GM20431 (cell line): ENCODE measurements around the gene AP1M2.
"Not testable (repeated sequence)": the region's sequence is repeated elsewhere in the genome, so short reads cannot be mapped to it uniquely, and the experiment has no call there.

ENCODE experiments used
- in situ Hi-C: fragments of 300-500 bp; cut with MseI, MboI; formaldehyde crosslinking; loops from one replicate; pipeline ENCODE4 v1.15.0; 2020; ENCODE audit warnings: low sequenced_read_pairs; ENCODE audit not compliant: unreplicated experiment

AP1M2 gene

DNA sequence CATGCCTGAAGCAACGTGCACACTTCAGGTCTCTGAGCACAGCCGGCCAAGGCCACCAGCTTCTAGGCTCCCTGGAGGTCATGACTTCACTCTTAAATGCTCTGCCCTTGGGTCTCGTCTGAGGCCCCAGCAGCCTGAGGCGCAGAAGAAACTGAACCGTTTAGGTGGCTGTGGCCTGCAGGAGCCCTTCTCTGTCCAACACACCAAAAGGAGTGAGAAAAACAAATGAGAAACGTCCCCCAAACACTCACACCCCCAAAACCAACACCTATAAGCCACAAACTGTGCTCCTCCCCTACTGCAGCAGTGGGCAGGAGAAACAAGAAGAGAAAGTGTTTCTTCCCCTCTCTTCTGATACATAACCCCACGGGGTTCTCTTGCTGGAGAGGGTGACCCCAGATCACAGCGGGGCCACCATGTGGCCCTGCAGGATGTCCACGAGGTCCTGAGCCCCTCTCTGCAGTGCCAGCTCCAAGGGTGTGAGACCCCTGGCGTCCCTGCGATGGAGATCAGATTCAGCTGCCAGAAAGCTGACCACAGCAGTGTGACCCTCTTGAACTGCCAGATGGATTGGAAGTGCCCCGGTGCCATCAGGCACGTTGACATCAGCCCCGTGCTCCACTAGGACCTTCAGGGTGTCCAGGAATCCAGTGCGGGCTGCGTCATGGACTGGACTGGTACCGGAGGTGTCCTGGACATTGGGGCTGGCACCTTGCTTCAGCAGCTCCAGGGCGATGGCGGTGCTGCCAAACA lies 20.3 kb downstream of the AP1M2 start:
- in situ Hi-C loops: no loop called here

DNA sequence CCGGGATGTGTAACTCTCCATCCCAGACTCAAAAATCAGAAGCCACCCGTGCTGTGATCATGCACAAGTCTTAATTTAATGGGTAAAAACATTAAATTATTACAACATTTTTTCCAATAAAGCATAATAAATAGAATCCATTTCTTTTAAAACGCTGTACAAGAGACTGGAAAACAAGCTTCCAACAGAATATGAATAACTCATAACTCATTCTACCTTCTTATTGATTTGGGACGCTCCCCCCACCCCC lies 20.8 kb downstream of the AP1M2 start:
- in situ Hi-C loops: no loop called here

DNA sequence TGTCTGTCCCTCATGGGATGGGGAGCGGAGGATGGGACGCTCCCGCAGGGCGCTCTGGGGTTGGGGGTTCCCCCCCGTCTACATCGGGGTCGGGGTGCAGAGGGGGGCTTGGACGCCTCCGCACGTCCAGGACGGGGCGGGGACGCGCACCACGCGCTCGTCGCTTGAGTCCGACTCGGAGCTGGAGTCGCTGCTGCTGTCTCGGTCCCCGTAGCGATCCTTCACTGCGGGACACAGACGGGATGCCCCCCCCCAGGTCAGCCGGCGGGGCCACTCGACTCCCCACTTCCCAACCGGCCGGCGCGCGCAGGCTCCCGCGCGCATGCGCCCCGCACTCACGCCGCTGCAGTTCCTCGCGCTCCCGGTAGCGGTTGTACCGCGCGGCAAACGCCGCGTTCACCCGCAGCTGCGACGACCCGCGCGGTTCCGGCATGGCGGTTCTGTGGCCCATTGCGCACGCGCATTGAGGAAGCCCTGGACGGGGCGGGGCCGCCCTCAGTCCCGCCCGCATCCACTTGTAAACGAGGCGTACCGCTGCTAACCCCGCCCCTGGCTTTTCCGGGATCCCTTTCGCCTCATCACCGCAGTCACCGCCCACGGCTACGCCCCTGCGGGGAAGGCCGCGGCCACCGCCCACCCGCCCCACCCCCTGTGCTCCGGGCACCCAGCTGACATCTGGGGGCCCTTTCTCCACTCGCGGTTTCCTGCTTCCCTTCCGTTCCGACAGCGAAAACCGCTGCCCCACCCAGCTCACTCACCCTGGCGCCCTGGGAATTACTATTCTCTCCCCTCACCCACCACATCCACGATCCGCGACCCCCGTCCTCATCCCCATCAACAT lies 21.3 kb downstream of the AP1M2 start, which contains the start of gene KRI1:
KRI1 (minus strand) TSS at position 444 of the 841 bp plus-strand sequence; CDS start at position 433, 11 bp downstream.
- in situ Hi-C loops: no loop called here

DNA sequence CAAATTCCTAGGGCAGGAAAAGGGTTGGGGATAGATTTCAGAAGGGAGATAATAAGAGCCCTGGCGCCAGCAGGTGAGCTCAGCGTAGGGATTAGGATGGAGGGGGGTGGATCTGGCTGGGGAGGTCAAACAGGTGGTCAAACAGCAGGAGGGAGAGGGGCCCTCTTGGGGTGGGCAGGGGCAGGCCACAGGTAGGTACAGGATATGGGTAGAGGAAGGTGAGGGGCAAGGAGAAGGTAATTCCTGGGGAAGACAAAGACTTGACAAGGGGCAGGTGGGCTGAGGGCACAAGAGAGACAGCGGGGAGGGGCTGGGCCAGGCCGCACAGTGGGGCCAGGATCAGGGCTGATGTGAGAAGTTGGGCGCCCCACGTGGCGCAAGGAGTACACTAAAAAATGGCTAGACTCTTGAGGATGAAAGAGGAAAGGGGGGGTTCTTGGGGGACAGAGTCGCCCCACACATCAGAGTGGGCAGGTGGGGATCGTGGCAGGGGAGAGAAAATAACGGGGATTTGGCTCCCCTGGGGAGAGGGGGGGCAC lies 22.0 kb downstream of the AP1M2 start:
- in situ Hi-C loops: no loop called here

DNA sequence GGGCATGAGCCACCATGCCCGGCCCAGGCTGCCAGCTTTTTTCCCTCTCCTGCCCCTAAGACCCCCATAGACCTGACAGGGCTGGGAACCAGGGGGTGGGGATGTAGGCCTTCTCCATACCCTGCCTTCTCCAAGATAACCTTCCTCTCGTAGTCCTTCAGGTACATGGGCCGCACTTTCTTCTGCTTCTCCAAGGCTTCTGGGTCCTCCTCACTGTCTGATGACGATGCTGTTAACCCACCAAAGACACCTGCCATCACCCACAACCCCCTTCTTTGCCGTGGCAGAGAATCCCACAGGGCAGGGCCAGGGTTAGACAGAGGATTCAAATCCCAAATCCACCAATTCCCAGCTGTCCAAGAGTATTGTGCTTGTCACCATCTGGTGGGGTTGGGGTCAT lies 24.5 kb downstream of the AP1M2 start:
- in situ Hi-C loops: no loop called here

DNA sequence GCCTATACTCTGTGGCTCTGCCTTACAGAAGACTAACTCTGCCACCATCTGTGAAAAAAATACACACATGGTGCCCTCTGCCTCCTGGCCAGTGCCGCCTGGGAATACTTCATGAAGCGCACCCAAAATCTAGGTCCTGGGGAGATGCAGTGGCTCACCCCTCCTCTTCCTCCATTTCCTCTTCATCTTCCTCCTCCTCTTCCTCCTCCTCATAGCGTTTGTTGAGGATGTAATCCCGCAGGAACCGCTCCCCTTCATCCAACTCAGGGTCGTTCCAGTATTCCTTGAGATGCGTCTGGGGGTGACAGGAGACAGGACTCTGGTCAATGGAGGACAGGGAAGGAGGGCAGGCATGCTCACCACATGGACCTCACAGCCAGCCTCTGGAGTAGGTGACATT lies 27.0 kb downstream of the AP1M2 start:
- in situ Hi-C loops: no loop called here

DNA sequence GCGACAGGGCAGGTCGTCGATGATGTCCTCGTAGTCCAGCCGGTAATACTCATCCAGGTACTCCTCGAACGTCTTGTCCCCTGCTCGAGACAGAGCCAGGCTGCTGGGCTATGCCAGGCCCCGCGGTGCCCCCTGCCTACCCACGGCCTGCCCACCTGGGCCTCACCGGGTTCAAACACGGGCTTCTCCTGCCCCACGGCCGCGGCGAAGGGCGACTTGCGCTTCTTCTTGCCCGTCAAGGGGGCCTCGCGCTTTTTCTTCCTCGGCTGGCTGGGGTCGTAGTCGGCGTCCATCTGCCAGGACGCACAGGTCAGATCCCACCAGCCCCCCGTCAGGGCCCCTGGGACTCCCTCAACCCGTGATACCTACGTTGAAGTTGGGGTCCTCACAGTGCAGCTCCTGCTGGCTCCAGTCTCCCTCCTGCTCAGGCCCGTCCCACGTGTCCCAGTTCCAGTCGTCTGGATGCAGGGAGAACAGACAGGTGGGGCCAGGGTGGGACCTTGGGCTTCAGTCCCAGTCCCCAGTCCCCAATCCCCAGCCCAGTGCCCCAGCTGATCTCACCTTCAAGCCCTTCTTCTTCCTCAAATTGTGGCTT lies 29.4 kb downstream of the AP1M2 start:
- in situ Hi-C loops: no loop called here

DNA sequence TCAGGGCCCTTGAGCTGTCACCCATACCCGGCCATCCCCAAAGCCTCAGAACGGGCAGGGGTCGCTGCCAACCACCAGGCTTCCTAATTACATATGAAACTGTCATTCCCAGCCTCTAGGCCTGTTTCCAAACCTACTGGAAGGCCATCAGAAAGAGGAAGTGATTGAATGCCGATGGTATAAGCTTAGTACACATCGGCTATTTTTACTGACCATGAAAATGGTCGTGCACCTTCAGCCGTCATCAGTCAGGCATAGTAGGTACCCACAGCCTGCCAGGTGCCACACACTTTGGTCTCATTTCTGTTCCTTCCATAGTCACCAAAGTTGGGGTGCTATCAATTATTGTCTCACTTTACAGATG lies 31.5 kb downstream of the AP1M2 start:
- in situ Hi-C loops: no loop called here

DNA sequence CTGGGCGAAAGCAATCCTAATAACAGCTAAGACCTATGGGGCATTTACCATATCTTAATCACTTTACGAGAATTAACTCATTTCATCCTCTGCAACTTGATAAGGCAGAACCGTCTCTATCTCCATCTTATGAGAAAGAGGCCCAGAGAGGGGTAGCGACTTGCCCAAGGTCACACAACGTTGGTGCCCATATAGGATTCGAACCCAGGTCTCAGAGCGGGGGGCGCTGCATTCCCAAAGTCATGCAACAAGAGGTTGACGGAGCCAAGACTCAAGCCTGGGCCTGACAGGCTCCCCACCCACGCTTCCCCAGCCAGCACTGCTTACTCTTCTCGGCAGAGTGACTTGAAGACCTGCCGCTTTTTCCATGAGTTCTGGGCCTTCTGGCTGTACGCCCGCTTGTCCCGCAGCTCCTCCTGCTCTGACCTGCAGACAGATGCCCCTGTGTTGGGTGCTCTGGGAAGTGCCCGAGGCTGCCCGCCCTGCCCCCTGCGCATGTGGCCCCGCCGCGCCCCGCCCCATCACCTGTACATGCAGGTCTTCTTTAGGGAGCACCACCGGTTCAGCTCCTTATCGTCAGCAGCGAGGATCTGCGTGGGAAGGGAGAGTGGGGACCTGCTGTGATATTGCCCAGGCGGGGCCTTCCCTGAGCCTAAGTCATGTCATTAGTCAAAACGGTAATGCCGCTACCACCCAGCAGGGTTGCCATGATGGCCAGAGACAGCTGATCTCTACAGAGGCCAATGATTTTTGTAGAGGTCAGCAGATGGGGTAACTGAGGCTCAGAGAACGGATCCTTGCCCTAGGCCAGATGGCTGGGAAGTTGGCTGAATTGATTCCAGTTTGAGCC lies 32.1 kb downstream of the AP1M2 start:
- in situ Hi-C loops: no loop called here

DNA sequence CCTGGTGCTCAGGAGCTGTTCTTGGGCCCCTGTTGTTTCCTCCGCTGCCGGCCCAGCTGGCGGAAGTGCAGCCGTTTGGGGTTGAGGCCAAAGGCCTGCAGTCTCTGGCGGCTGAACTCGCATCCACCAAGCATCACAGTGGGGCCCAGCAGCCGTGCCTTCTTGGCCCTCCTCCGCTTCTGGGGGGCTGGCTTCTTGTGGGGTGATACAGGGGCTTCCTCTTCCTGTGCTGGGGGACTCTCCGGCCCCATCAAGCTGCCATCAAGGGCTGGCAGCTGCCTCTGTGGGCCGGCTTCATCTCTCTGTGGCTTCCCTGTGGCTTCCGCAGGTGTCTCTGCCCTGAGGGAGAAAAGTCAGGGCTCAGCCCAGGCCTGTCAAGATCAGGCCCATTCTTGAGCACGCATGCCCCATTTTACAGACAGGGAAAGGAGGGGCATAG lies 33.1 kb downstream of the AP1M2 start:
- in situ Hi-C loops: no loop called here

DNA sequence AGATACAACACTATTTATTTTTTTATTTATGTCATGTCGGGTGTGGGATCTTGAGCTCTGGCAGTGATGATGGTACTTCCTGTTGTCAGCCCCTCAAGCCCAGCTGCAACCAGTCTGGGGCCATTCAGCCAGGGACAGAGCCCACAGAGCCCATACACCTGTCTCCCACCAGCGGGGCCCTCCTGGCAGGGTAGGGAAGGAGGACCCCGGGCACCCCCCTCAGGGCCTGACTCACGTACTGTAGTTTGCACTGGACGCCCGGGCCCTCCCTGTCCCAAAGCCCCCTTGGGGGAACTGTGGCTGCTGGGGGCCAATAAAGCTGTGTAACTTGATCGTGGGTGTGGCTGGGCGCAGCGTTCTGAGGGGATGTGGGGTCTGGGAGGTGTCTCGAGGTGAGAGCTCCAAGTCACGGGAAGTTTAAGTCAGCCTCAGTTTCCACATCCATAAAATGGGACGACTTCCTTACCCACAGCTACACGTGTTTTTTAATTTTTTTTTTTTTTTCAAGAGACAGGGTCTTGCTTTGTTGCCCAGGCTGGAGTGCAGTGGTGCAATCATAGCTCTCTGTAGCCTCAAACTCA lies 33.9 kb downstream of the AP1M2 start:
- in situ Hi-C loops: no loop called here

DNA sequence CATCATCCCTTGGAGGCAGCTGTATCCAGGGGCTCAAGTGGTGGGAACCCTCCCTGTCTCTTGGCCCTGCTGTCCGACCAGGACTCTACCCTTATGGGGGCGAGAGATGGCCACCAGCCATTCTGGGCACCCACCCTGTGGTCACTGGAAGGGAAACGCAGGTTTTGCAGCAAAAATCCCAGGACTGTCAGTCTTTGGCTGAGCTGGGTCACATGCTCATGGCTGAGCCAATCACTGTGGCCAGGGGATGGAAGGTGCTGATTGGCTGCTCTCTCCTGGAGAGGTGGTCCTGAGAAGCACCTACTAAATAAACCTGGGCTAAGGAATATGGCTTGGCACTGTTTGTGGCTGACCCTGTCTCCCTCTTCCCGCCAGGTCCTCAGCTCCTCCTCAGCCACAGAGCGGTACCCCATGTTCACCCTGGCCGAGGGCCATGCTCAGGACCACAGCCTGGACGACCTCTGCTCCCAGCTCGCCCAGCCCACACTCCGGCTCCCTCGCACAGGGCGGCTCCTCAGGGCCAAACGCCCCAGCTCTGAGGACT lies 34.5 kb downstream of the AP1M2 start:
- in situ Hi-C loops: no loop called here

DNA sequence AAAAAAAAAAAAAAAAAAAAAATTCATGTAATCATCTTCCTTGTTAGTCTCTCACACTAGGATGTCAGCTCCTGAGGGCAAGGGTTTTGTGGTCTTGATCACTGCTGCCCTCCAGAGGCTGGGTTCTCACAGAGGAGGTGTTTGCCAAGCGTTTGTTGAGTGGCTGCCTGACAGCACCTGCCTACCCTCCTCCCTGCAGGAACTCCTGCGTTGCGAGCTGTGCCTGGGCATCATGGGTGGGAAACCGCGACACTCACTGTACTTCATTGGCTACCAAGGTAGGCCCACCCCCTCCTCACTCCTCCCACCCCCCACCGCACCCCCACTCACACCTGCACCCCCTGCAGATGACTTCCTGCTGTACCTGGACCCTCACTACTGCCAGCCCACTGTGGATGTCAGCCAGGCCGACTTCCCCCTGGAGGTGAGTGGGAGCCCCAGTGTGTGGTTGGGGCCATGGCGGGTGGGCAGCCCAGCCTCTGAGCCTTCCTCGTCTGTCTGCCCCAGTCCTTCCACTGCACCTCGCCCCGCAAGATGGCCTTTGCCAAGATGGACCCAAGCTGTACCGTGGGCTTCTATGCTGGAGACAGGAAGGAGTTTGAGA lies 35.3 kb downstream of the AP1M2 start:
- in situ Hi-C loops: no loop called here

DNA sequence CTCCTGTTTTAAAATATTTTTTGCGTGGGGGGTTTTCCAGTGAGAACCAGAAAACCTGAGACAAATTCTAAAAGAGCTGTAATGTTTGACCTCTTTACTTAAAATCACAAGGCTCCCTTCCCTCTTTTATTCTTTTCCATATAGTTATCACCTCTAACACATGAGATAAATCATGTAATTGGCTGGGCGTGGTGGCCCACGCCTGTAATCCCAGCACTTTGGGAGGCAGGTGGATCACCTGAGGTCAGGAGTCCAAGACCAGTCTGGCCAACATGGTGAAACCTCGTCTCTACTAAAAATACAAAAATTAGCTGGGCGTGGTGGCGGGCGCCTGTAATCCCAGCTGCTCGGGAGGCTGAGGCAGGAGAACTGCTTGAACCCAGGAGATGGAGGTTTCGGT lies 36.1 kb downstream of the AP1M2 start:
- in situ Hi-C loops: not testable (repeated sequence)

DNA sequence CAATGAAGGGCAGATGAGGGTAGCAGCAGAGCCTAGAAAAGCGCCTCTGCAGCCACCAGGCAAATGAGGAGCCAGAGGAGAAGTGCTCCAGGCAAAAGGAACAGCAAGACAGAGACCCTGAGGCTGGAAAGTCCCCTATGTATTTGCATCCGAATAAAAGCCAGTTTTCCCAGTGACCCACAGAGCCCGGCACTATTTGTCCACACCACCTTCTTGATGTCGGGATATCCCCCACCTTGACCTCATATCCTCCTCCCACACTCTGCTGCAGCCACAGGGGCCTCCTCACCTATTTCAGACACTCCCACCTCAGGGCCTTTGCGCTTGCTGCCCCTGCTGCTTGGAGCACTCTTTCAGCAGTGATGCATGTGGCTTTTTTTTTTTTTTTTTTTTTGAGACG lies 36.8 kb downstream of the AP1M2 start:
- in situ Hi-C loops: no loop called here

DNA sequence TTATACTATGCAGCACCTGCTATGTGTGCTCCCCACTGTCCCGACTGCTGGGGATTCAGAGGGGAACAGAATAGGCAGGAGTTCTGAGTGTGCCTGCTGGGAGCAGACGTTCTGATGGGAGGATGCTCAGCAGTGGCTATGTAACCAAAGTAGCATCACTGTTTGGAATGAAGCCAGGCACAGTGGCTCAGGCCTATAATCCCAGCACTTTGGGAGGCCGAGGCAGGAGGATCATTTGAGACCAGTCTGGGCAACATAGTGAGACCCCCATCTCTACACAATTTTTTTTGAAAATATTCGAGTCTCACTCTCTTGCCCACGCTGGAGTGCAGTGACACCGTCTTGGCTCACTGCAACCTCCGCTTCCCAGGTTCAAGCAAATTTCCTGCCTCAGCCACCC lies 37.4 kb downstream of the AP1M2 start:
- in situ Hi-C loops: no loop called here

DNA sequence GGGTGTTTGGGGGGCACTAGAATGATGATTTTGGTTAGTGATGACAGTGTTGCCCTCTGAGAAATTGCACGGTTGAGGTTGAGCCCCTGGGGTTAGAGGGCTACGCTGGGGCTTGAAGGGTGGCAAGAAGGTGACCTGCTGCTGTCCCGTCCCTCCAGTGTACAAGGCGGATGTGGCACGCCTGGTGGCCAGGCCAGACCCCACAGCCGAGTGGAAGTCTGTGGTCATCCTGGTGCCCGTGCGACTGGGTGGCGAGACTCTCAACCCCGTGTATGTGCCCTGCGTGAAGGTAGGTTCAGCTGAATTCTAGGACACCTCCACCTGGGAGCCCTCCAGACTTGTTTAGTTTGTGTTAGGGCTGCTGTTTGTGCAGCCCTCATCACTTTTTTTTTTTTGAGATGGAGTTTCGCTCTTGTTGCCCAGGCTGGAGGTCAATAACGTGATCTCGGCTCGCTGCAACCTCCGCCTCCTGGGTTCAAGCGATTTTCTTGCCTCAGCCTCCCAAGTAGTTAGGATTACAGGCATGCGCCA lies 38.3 kb downstream of the AP1M2 start:
- in situ Hi-C loops: no loop called here

DNA sequence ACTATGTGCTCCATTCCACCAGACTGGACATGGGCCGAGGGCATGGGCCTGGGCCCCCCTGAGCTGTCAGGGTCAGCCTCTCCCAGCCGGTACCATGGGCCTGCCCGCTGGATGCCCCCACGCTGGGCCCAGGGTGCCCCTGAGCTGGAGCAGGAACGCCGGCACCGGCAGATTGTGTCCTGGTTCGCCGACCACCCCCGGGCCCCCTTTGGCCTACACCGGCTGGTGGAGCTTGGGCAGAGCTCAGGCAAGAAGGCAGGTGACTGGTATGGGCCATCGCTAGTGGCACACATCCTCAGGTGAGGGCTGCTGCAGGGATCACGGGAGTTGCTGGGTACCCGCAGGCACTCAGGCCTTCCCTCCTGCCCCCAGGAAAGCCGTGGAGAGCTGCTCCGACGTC lies 40.3 kb downstream of the AP1M2 start:
- in situ Hi-C loops: no loop called here

DNA sequence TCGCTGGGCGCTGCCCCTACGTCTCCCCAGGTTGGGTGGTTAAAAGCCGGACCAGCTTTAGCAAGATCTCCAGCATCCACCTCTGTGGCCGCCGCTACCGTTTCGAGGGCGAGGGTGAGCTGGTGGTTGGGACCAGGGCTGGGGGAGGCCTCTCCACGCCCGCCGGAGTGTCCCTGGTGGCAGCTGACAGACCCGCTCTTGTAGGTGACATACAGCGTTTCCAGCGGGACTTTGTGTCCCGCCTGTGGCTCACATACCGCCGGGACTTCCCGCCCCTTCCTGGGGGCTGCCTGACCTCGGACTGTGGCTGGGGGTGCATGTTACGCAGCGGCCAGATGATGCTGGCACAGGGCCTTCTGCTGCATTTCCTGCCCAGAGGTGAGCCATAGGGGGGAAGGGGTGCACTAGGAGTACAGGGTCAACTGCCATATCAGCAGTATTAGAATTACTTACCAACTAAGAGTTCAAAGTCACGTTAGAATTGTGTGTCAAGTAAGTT lies 42.3 kb downstream of the AP1M2 start:
- in situ Hi-C loops: no loop called here
